SK-N-SH (cell line): ENCODE results near the gene UBA5. TPM values are rescaled to one million over a fixed set of nuclear protein-coding genes. Genes with fewer than 3 reads are reported as not detected.

Experiments used
- CTCF ChIA-PET: fragments of 300-600, 350-600 bp; formaldehyde crosslinking; extraction: SDS; loops from one replicate; lab custom pipeline; 2021; lab: Yijun Ruan, JAX
- POLR2A ChIA-PET: fragments of 350-600 bp; sonication (Branson Sonifier 250); formaldehyde crosslinking; extraction: SDS; loops from one replicate; lab custom pipeline; 2020; ENCODE audit warnings: antibody characterized with exemption, inconsistent platforms; lab: Yijun Ruan, JAX
- DNase-seq: peaks from one replicate; pipeline ENCODE4 v3.0.0; 2012
- H2AFZ ChIP-seq: fragments of 200-600 bp; sonication (generic); 2 replicates; pipeline ENCODE4 v1.8.1; 2016; ENCODE audit warnings: antibody characterized with exemption, mild to moderate bottlenecking, low read depth
- H3F3A ChIP-seq: fragments of 200-600 bp; sonication (generic); replicated peaks from 2 replicates; pipeline ENCODE3; 2016; ENCODE audit warnings: antibody characterized with exemption, mild to moderate bottlenecking; ENCODE audit not compliant: insufficient read depth
- H3K27ac ChIP-seq, 2 experiments: fragments of 200-500 bp in 1 of 2; fragments of 200-600 bp in 1 of 2; sonication (Bioruptor generic) in 1 of 2; sonication (generic), shearing (Covaris generic) in 1 of 2; 2 replicates each; pipeline versions ENCODE4 v1.5.1 to v1.6.1; 2014 to 2016; ENCODE audit warnings: low read depth in 2 of 2, inconsistent platforms in 1 of 2, low read length in 1 of 2, mild to moderate bottlenecking in 1 of 2, mixed read lengths in 1 of 2
- H3K27me3 ChIP-seq: fragments of 200-600 bp; sonication (generic), shearing (Covaris generic); 2 replicates; pipeline ENCODE4 v1.6.1; 2016; ENCODE audit warnings: mixed run types; ENCODE audit not compliant: insufficient read depth
- H3K36me3 ChIP-seq, 2 experiments: fragments of 200-500 bp in 1 of 2; fragments of 200-600 bp in 1 of 2; sonication (Bioruptor generic) in 1 of 2; sonication (generic) in 1 of 2; replicated peaks in 1 of 2; 2 replicates each; pipeline versions ENCODE3 to v1.5.1; 2014 to 2016; ENCODE audit warnings: low read length in 1 of 2, mild to moderate bottlenecking in 1 of 2; ENCODE audit not compliant: insufficient read depth in 2 of 2, control insufficient read depth in 1 of 2
- H3K4me1 ChIP-seq, 2 experiments: fragments of 200-500 bp in 1 of 2; fragments of 200-600 bp in 1 of 2; sonication (Bioruptor generic) in 1 of 2; sonication (generic), shearing (Covaris generic) in 1 of 2; 2 replicates each; pipeline versions ENCODE4 v1.5.1 to v1.6.1; 2014 to 2016; ENCODE audit warnings: low read depth in 1 of 2, low read length in 1 of 2, mixed run types in 1 of 2; ENCODE audit not compliant: insufficient read depth in 2 of 2, control insufficient read depth in 1 of 2
- H3K4me2 ChIP-seq: fragments of 200-600 bp; sonication (generic), shearing (Covaris generic); 2 replicates; pipeline ENCODE4 v1.6.1; 2017; ENCODE audit warnings: mixed run types
- H3K4me3 ChIP-seq, 2 experiments: fragments of 200-500 bp in 1 of 2; fragments of 200-600 bp in 1 of 2; sonication (Bioruptor generic) in 1 of 2; sonication (generic), shearing (Covaris generic) in 1 of 2; 2 replicates each; pipeline versions ENCODE4 v1.5.1 to v1.8.1; 2014 to 2016; ENCODE audit warnings: low read depth in 2 of 2, inconsistent platforms in 1 of 2, low read length in 1 of 2, mild to moderate bottlenecking in 1 of 2, mixed read lengths in 1 of 2, moderate library complexity in 1 of 2
- H3K79me2 ChIP-seq: fragments of 200-600 bp; sonication (generic); 2 replicates; pipeline ENCODE4 v1.8.1; 2017; ENCODE audit warnings: mild to moderate bottlenecking; ENCODE audit not compliant: insufficient read depth
- H3K9ac ChIP-seq: fragments of 200-600 bp; sonication (generic); 2 replicates; pipeline ENCODE4 v1.6.1; 2017; ENCODE audit warnings: mixed run types
- H3K9me2 ChIP-seq: fragments of 200-600 bp; sonication (generic); 2 replicates; pipeline ENCODE4 v1.6.1; 2017; ENCODE audit warnings: mixed run types
- H3K9me3 ChIP-seq: fragments of 200-600 bp; sonication (generic); 2 replicates; pipeline ENCODE4 v1.6.1; 2017; ENCODE audit warnings: mixed run types, mild to moderate bottlenecking, moderate library complexity
- H4K20me1 ChIP-seq: fragments of 200-600 bp; sonication (generic); 2 replicates; pipeline ENCODE4 v1.6.1; 2017; ENCODE audit warnings: mild to moderate bottlenecking, mixed run types; ENCODE audit not compliant: insufficient read depth
- FOSL2 ChIP-seq: IDR thresholded peaks from 2 replicates; pipeline ENCODE4 v1.4.0; 2012; ENCODE audit warnings: low read depth, mild to moderate bottlenecking, moderate library complexity, borderline replicate concordance
- FOXM1 ChIP-seq: IDR thresholded peaks from 2 replicates; pipeline ENCODE4 v1.4.0; 2012; ENCODE audit warnings: low read depth, mild to moderate bottlenecking
- GATA2 ChIP-seq: sonication (generic); formaldehyde crosslinking; IDR thresholded peaks from 2 replicates; pipeline ENCODE4 v1.5.0; 2020; ENCODE audit warnings: mild to moderate bottlenecking, missing genetic modification reagents
- MEF2A ChIP-seq: IDR thresholded peaks from 2 replicates; pipeline ENCODE4 v1.4.0; 2012; ENCODE audit warnings: low read depth, borderline replicate concordance
- NFIC ChIP-seq: IDR thresholded peaks from 2 replicates; pipeline ENCODE4 v1.4.0; 2012; ENCODE audit warnings: borderline replicate concordance
- PBX3 ChIP-seq: IDR thresholded peaks from 2 replicates; pipeline ENCODE4; 2012
- POLR2AphosphoS5 ChIP-seq: IDR thresholded peaks from 2 replicates; pipeline ENCODE4 v1.6.1; 2012; ENCODE audit warnings: low read depth, low read length
- REST ChIP-seq: IDR thresholded peaks from 2 replicates; pipeline ENCODE4 v1.6.1; 2012; ENCODE audit warnings: mild to moderate bottlenecking, low read depth, low read length, moderate library complexity
- RFX5 ChIP-seq: IDR thresholded peaks from 2 replicates; pipeline ENCODE4 v1.6.1; 2012; ENCODE audit warnings: mild to moderate bottlenecking, improper control_type of control experiment, low read length
- TAF1 ChIP-seq: IDR thresholded peaks from 2 replicates; pipeline ENCODE4 v1.6.1; 2012; ENCODE audit warnings: low read depth, mild to moderate bottlenecking, low read length, moderate library complexity, borderline replicate concordance
- YY1 ChIP-seq: IDR thresholded peaks from 2 replicates; pipeline ENCODE4 v1.4.0; 2012; ENCODE audit warnings: low read depth, mild to moderate bottlenecking
- WGBS: methylation state at CpG from one replicate; pipeline ENCODE4 v1.1.6; 2017; ENCODE audit warnings: low lambda C conversion rate; 5-methylcytosine and 5-hydroxymethylcytosine counted together
- polyA plus RNA-seq, 3 experiments: library from polyadenylated mRNA; depleted of rRNA; stranded (reverse); fragments of >200 nt; gene quantifications; 2 replicates each; pipeline ENCODE4 v1.2.3, GENCODE V29; 2012

UBA5 gene
- polyA plus RNA-seq, 1 of the 3 experiments (the other 2 are of a cell fraction): 38.3 TPM

- POLR2A ChIA-PET: interaction anchor here (1.4 kb wide), 1 partner anchor 17 kb away, joined by 4 read pairs; no protein-coding TSS in a partner anchor
- CTCF ChIA-PET: interaction anchor here (1.4 kb wide), 1 partner anchor 22 kb away, joined by 4 read pairs; the partner anchor contains the start of genes ACAD11 and UBA5
- Histone ChIP-seq H3F3A (peaks cover 29% of the 10 kb centered on the region), H3K27me3 (no peaks in the 10 kb centered on the region), H3K9me3 (no peaks in the 10 kb centered on the region), H4K20me1 (no peaks in the 10 kb centered on the region), H3K27ac (no peak overlapping the region), H3K79me2 (no peaks in the 10 kb centered on the region), H2AFZ (no peak overlapping the region), H3K36me3 (peaks cover 77 to 91% of the 10 kb centered on the region in 2 experiments), H3K4me2 (no peak overlapping the region), H3K4me1 (no peaks in the 10 kb centered on the region), H3K9ac (no peak overlapping the region), H3K9me2 (no peaks in the 10 kb centered on the region), H3K4me3 (no peak overlapping the region)
- TF ChIP-seq GATA2 (CRISPR knock-in tag) (no peak), YY1 (no peak), TAF1 (no peak), POLR2AphosphoS5 (no peak), FOSL2 (no peak), PBX3 (no peak), RFX5 (no peak), REST (no peak), FOXM1 (no peak)
- DNase-seq: no peak
Measured at GRCh38 chr3:132682201-132682600, 22.1 kb downstream of the UBA5 start.

GRCh38 chr3:132690040-132690439, 29.9 kb downstream of the UBA5 start:
- Histone ChIP-seq H3K36me3 (peaks cover 83 to 96% of the 10 kb centered on the region in 2 experiments), H3K27ac (no peak overlapping the region), H3K4me3 (no peak overlapping the region), H3F3A (peaks cover 8% of the 10 kb centered on the region), H3K9me3 (no peaks in the 10 kb centered on the region), H4K20me1 (no peaks in the 10 kb centered on the region), H3K4me2 (no peak overlapping the region), H3K27me3 (no peaks in the 10 kb centered on the region), H3K4me1 (peaks cover 0 to 4% of the 10 kb centered on the region in 2 experiments; a peak in 2 of 4 replicates), H3K79me2 (no peaks in the 10 kb centered on the region), H2AFZ (no peak overlapping the region), H3K9ac (no peak overlapping the region), H3K9me2 (no peaks in the 10 kb centered on the region)
- 97% methylated on average over 4 of the region's 4 CpGs for WGBS
- POLR2A ChIA-PET: no interaction called here
- no peak for TF ChIP-seq NFIC
- no peak for TF ChIP-seq MEF2A
- no peak for DNase-seq
- CTCF ChIA-PET: interaction anchor here (1.1 kb wide), 1 partner anchor 154 kb away, joined by 5 read pairs; no protein-coding TSS in a partner anchor
